HepG2 (cell line): ENCODE data around the gene ELMOD3.

Experiments
- CREB1 ChIP-seq, 2 experiments: fragments of 450-650 bp in 1 of 2; IDR thresholded peaks; 2 replicates each; pipeline ENCODE4 v1.6.1; 2016 to 2017; ENCODE audit warnings: control low read depth in 1 of 2, mild to moderate bottlenecking in 1 of 2, missing compliant biosample characterization in 1 of 2, missing genetic modification characterization in 1 of 2
- CTCF ChIP-seq: sonication (generic); formaldehyde crosslinking; IDR thresholded peaks from 2 replicates; pipeline ENCODE4 v1.5.0; 2020; ENCODE audit warnings: mild to moderate bottlenecking, missing genetic modification reagents, moderate library complexity
- EP300 ChIP-seq, 3 experiments: sonication (generic) in 1 of 3; formaldehyde crosslinking in 1 of 3; IDR thresholded peaks; 2 replicates each; pipeline versions ENCODE4 v1.5.1 to v1.6.1; 2011 to 2020; ENCODE audit warnings: low read depth in 2 of 3, low read length in 2 of 3, borderline replicate concordance in 1 of 3, improper control_type of control experiment in 1 of 3, mild to moderate bottlenecking in 1 of 3, missing genetic modification reagents in 1 of 3, moderate library complexity in 1 of 3
- GLMP ChIP-seq: sonication (generic); formaldehyde crosslinking; IDR thresholded peaks from 2 replicates; pipeline ENCODE4 v1.9.0; 2021; ENCODE audit warnings: missing genetic modification reagents, mild to moderate bottlenecking, borderline replicate concordance
- HNF4A ChIP-seq: sonication (generic); formaldehyde crosslinking; IDR thresholded peaks from 2 replicates; pipeline ENCODE4 v1.4.0; 2020; ENCODE audit warnings: missing genetic modification reagents
- MAZ ChIP-seq, 2 experiments: sonication (generic) in 1 of 2; formaldehyde crosslinking in 1 of 2; IDR thresholded peaks; 2 replicates each; pipeline versions ENCODE4 v1.5.0 to v1.6.1; 2012 to 2020; ENCODE audit warnings: low read depth in 2 of 2, mild to moderate bottlenecking in 2 of 2, borderline replicate concordance in 1 of 2, improper control_type of control experiment in 1 of 2, low read length in 1 of 2, missing genetic modification reagents in 1 of 2, moderate library complexity in 1 of 2
- MYPOP ChIP-seq: sonication (generic); formaldehyde crosslinking; IDR thresholded peaks from 2 replicates; pipeline ENCODE4 v1.8.1; 2023; ENCODE audit warnings: mild to moderate bottlenecking, moderate library complexity, missing genetic modification reagents
- PTBP1 ChIP-seq: fragments of 200-400 bp; formaldehyde crosslinking; IDR thresholded peaks from 2 replicates; pipeline ENCODE4 v1.6.1; 2018; ENCODE audit warnings: low read length, low read depth; ENCODE audit not compliant: poor library complexity, severe bottlenecking
- RBM22 ChIP-seq: fragments of 200-400 bp; formaldehyde crosslinking; optimal IDR thresholded peaks from 2 replicates; pipeline ENCODE3; 2017; ENCODE audit warnings: mild to moderate bottlenecking, low read length, moderate library complexity
- ZBTB2 ChIP-seq: sonication (generic); formaldehyde crosslinking; IDR thresholded peaks from 2 replicates; pipeline ENCODE4 v1.8.0; 2022; ENCODE audit warnings: low read depth, missing genetic modification reagents

GRCh38 chr2:85390941-85391669 lies 36.5 kb downstream of the ELMOD3 start:
- TF ChIP-seq ZBTB2 (CRISPR knock-in tag), result no peak
- TF ChIP-seq MYPOP (CRISPR knock-in tag), result 0 out of 2 replicates have a peak, but pooled peaks have one; percentile 29
- TF ChIP-seq EP300 (IDR thresholded peaks at IDR 0.05; ENCODE audit: low read depth in 2 of 2, low read length in 2 of 2), result no peak
- TF ChIP-seq EP300 (CRISPR knock-in tag; IDR thresholded peaks at IDR 0.05; ENCODE audit: borderline replicate concordance), result no peak
- TF ChIP-seq HNF4A (CRISPR knock-in tag), result no peak
- TF ChIP-seq RBM22, result no peak
- no peak for TF ChIP-seq GLMP (CRISPR knock-in tag)
- TF ChIP-seq CTCF (CRISPR knock-in tag), result peak; percentile 98
- TF ChIP-seq PTBP1, result no peak
- peak; percentile 46; the same call in 1 of the 2 replicates for TF ChIP-seq MAZ (IDR thresholded peaks at IDR 0.05; ENCODE audit: borderline replicate concordance, low read depth, low read length)
- TF ChIP-seq MAZ (CRISPR knock-in tag; IDR thresholded peaks at IDR 0.05; ENCODE audit: low read depth), result peak; percentile 76; the same call in 1 of the 2 replicates
- TF ChIP-seq CREB1 (IDR thresholded peaks at IDR 0.05), result no peak
- no peak for TF ChIP-seq CREB1 (CRISPR knock-in tag; IDR thresholded peaks at IDR 0.05)
